GM15510 (cell line): Measurements from ENCODE around the gene NELFB.

Experiments used
- POLR2A ChIP-seq: IDR thresholded peaks from 3 replicates; pipeline ENCODE4 v1.6.1; 2011; ENCODE audit warnings: borderline replicate concordance; ENCODE audit not compliant: insufficient read length; ENCODE audit errors: extremely low read depth

NELFB gene

DNA sequence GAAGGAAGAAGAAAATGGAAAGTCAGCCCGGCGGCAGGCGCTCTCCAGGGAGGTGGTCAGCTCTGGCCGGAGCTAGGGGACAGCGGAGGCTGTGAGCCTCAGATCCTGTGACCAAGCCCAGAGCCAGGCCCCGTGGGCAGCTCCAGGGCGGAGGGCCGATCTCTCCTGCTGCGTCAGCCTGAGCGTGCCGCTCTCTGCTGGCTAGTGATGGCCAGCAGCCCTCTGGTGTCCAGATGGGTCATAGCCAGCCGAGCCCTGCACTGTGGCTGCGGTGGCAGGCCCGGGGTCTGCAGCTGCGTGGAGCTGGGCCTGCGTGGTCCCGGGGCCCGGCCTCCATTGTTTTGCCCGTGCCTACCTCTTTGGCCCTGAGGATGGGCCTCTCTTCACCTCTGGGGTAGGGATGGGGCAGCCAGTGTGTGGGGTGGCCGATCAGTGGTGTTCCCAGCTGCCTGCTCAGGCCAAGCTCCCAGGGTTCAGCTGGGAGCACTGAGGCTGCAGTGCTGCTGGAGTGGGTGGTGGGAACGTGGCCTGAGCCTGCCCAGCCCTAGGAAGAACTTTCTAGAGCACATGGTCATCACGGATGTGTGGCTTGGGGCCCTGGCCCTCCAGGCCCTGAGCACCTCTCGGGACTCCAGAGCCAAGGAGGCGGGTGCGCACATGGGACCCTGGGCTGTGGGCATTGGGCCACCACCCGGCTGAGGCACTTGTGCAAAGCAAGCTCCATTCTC lies 64.0 kb downstream of the NELFB start:
- TF ChIP-seq POLR2A = no peak

DNA sequence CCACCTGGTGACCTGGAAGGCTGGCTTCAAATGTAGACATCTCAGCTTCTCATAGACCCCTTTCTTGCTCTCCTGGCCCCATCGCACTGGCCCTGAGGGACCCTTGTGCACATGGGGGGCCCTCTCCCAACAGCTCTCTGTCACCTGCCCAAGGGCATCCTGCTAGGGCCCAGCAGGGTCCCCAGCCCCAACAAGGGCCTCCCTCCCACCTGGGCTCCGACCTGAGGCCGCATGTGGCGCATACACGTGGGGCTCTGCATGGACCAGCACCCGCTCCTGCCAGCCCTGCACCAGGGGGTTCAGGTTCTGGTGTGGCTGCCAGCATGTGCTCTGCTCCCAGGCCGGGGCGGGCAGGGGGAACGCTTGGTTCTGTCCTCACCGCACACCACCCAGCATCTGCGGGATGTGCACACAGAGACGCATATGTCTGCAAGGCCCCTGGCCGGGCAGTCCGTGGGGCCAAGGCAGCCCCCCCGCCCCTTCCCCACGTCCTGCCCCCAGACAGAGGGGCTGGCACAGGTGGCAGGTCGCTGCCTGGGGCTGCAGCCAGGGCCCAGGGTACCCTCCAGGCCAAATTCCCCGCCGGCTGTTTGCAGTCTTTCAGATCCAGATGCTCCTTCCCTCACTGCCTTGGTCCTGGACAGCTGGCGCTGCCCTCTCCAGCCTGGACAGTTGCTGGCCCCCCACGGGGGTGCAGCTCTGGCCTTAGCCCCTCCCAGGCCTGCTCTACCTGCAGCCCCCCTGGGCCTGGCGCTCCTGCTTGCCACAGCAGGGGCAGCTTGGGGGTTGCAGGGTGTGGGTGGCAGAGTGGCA lies 64.8 kb downstream of the NELFB start:
- TF ChIP-seq POLR2A = no peak

DNA sequence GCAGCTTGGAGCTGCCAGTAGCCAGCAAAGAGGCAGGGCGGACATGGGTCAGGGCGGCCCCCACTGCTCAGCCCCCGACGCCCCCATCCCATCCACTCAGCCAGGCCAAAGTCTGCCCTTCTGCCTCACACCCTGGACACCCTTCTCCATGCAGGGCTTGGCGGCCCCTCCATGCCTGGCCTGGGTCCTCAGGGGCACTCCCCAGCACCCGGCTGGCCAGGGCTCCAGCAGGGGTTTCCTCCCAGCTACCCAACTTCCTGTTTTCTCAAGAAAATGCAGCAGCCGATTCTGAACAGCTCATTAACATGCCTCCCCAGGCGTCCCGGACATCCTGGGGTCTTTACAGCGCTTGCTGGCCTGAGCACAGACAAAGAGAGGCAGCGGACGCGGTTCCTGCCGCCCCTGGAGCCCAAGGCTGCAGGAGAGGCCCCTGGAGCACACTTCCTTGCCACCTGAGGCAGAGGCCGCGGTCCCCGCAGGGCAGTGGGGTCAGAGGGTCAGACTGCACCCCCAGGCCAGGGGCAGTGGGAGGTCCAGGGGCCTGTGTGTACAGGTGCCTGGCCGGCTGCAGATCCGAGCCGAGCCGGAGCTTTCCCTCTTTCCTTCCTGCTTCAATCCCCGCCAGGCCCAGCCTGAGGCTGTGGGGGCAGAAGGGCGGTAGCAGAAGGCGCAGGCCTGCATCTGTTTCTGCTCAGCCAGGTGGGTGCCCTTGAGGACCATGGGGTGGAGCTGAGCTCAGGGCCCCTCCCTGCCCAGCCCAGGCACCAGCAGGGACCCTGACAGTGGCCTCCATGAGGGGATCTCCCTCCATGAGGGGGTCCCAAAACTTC lies 65.6 kb downstream of the NELFB start:
- no peak for TF ChIP-seq POLR2A

GRCh38 chr9:137321726-137322361 lies 66.7 kb downstream of the NELFB start:
- no peak for TF ChIP-seq POLR2A
